GM21529 (cell line): ENCODE results near the gene CCDC85C.

ENCODE experiments used
- ATAC-seq: cut with Tn5 transposase; IDR thresholded peaks from one replicate; pipeline ENCODE4 v1.9.1; 2021; ENCODE audit not compliant: unreplicated experiment

The CCDC85C gene

GRCh38 chr14:99460793-99461192, 143.2 kb downstream of the CCDC85C start:
- no peak for ATAC-seq

GRCh38 chr14:99459481-99460100, 144.4 kb downstream of the CCDC85C start:
- ATAC-seq: no peak

GRCh38 chr14:99454246-99454645, 149.8 kb downstream of the CCDC85C start:
- ATAC-seq: no peak

- ATAC-seq: no peak
Observed at GRCh38 chr14:99452968-99453367, 151.0 kb downstream of the CCDC85C start.

- ATAC-seq: no peak
Observed at GRCh38 chr14:99451234-99451633, 152.8 kb downstream of the CCDC85C start.

- no peak for ATAC-seq
Observed at GRCh38 chr14:99450266-99450665, 153.7 kb downstream of the CCDC85C start.
